A172 (cell line): ENCODE data around the gene PLPP3. TPM values are rescaled to one million over a fixed set of nuclear protein-coding genes. Genes with fewer than 3 reads are reported as not detected.

Experiments
- DNase-seq: peaks from one replicate; pipeline ENCODE4 v3.0.0-alpha.2; 2015; ENCODE audit warnings: low spot score
- total RNA-seq: library from RNA; depleted of rRNA; stranded (reverse); fragments of >200 nt; shearing (Covaris generic); gene quantifications from 2 replicates; pipeline ENCODE4 v1.2.3, GENCODE V29; 2014

Gene PLPP3
- total RNA-seq, 1 experiment from 2014 or later, result 2.8 TPM

DNA sequence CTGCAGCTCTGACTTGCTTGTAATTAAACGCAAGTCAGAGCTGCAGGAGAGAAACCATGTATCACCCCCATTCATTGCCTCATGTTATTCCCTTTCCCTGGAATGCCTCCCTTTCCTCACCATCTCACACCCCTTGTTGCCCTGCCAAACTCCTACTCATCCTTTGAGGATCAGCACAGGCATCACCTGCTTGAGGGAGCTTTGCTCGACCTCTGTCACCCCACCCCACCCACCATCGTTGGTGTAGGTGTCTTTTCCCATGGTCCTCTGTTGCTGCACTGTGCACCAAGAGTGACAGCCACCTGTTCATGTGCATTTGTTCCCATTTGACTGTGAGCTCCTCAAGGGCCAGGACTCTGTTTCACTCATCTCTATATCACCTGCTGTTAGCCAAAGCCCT lies 117.2 kb downstream of the PLPP3 start:
- DNase-seq, result no peak

DNA sequence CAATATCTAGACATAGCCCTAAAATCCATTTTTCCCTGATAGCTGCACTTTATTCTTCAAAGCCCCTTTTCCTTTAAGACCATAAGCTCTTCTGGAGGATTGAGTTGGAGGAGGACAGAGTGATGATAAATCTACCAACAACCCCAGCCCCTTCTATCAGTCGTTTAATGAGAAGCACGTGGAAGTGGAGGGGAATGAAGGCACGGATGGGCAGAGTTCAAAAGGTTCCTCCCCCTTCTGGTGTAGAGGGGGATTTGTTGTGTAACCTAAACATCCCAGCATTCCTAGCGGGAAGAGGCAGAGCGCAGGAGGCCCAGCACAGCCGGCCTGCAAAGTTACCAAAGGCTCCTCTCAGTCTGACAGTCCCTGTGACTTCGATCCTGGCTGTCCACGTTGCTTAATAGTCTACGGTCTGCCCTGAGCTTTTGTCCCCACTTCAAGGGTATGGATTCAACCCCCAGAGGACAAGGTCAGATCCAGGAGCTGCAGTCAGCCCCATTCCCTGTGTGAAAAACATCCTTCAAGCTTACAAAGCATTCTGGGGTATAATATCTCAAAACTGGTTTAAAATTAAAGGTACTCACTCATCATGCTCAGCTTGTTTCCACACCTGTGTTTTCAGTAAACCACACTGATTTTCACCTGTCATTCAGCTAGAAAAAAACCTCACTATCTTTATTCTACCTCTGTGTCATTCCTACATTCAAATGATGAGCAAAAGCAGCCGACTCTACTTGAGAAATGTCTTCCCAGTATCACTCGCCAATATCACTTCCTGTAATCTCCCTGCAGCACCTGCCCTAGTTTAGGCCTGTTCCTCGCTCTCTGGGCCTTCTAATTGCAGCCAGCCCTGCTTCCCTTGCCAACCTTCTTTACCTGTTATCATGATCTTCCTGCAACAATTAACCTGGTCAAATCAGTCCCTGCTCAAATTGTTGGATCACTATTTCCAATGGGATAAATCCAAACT lies 117.9 kb downstream of the PLPP3 start:
- no peak for DNase-seq

DNA sequence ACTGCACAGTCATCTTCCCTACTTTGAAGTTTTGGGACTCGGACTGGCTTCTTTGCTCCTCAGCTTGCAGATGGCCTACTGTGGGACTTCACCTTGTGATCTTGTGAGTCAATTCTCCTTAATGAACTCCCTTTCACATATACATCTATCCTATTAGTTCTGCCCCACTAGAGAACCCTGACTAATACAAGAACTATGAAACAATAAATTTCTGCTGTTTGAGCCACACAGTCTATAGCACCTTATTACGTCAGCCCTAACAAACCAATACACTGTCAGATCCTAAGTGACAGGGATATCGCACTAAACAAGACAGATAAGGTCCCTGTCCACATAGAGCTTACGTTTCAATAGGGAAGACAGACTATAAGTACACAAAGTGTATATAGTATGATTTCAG lies 120.1 kb downstream of the PLPP3 start:
- no peak for DNase-seq

DNA sequence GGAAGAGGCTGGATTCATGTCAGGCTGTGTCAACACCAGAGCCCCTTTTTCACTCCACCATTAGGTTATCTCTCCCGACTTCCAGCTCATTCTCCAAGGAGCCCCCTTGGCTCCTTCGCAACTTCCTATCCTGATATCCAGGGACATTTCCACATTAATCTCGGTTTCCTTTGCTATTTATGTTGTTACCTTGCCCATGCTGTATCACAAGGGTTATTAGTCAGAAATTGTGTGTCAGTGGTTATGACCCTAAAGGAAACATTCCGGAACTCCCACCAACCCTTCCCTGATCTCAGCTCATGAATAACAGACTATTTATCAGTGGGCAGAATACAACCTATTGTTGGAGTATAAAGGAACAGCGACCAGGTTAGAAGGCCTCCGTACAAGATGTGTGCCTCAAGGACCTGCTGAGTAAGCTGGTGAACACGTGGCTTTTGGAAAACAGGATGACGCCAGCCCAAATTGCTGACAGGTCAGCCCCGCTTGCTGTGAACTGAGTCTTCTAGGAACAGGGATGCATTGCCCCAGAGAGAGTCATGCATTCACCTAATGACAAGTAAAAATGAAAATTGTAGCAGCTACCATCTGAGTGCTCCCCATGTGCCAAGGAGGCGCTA lies 121.5 kb downstream of the PLPP3 start:
- no peak for DNase-seq

DNA sequence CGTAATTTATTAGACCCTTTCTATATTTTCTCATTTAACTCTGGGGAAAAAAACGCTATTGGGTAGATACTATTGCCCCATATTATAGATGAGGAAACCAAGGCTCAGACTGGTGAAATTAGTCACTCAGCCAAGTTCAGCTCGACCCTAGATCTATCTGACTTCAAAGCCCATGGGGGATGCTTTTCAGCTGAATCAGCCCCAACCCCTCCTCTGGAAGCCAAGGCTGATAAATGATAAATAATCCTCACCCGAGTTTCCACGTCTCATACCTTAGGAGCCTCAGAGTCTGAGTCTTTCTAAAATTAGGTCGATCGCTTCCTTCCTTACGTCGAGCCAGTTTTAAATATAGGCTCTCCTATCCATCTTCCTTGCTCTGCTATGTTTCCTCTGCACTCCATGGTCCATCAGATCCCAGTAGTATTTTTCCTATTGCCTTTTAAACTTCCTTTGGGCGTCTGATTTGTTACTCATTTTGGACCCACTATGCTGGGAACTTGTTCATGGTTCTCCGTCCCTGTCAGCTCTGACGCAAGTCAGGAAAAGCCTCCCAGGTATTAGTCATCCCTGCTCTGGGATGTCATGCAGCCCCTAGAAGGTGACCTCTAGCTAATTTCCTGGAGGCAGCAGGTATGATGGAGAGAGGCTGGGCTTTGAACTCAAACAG lies 122.8 kb downstream of the PLPP3 start:
- DNase-seq, result peak; percentile 63

DNA sequence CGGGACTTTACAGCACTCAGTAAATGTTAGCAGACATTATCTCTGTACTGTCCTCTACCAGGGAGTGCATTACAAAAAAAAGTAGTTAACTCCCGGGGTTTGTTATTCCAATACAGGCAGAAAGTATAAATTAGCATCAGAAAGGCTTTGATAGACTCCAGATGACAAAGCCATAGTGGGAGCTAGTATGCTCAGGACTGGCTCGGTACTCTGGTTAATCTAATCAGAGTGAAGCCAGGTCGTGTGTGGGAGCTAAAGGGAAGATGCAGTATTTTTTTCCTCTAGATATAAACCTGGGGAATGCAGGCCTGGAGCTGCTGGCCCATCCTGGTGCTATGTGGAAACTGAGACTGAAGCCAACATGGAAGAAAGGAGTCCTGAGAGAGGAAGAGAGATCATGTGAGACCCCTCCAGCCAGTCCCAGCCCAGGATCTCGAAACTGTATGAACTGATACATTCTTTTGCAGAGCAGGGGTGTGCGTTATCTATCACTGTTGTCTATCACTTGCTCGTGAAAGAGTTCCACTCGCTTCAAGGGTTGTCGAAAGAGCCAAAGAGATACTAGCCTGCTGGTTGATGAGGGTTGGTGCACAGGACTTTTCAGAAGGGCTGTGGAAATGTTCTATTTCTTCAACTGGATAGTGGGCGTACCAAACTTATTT lies 125.8 kb downstream of the PLPP3 start:
- DNase-seq, result no peak

DNA sequence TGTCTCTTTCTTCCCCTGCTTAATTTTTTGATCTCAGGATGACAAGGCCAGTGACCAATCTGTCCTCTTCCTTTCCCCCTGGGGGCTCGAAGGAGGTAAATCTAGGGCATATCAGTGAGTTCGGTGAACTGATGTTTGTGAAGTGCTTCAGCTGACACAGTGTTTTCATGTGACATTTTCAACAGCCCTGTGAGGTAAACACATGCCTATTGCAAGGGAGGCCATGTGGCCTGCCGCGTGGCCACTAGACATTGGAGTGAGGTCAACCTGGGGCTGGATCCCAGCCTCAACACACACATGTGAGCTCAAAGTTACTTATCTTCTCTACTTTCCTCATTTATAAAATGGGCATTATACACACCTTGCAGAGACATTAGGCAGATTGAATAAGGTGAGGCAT lies 126.3 kb downstream of the PLPP3 start:
- DNase-seq, result no peak

DNA sequence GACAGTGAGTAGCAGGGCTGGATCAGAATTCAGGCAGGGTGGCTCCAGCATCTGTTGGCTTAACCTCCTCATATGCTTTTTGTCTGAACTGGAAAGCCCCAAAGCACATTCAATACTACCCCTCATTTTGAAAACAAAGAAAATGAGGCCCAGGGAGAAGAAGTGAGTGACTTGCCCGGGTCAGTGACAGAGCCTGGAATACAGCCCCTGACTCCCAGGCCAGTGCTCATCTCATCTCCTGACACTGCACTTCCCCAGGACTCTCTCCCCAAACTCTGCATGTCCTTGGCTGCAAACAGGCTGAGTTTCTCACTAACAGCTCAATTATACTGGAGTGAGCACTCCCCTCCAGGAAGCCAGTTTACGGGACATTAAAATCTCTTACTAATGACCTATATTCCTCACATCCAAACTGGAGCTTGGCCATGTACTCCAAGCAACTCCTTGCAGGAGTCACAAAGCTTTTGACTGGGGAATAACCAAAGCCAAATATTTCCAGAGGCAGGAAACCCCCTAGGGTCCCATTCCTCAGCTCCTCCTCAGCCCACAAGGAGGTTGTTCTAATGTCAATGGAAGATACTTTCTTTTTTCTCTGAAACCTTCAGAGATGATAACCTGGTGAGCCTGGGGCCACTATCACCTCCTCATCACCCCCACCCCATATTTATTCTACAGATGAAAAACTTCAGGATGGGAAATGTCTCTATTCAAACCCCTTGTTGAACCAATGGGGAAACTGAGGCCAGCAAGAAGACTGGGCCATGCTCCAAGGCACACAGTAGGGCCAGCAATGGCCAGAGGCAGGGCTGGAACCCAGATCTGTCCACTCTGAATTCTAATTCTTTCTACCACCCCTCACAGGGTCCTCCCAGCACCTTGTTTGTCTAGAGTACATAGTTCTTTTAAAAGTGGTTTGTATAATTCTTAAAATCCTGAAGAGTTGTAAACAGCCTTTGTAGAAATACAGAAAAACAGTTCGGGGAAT lies 127.0 kb downstream of the PLPP3 start:
- DNase-seq, result no peak

DNA sequence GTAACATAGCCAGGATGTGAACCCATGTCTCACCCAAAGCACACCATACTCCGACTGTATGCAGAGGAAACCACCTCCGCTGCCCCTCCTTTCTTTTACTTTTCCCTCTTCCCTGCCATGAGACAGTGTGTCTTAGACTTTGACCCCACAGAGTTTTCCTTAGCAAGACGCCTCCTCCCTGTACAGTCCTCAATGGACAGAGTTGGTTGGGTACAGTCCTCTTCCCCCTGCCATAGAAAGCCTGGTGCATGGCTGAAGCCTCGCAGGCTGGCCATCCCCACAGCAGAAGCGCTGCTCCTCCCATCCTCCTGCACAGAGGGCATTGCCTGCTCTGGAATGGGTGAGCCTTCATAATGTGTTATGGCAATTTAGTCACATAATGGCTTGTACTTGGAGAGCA lies 127.9 kb downstream of the PLPP3 start:
- no peak for DNase-seq

DNA sequence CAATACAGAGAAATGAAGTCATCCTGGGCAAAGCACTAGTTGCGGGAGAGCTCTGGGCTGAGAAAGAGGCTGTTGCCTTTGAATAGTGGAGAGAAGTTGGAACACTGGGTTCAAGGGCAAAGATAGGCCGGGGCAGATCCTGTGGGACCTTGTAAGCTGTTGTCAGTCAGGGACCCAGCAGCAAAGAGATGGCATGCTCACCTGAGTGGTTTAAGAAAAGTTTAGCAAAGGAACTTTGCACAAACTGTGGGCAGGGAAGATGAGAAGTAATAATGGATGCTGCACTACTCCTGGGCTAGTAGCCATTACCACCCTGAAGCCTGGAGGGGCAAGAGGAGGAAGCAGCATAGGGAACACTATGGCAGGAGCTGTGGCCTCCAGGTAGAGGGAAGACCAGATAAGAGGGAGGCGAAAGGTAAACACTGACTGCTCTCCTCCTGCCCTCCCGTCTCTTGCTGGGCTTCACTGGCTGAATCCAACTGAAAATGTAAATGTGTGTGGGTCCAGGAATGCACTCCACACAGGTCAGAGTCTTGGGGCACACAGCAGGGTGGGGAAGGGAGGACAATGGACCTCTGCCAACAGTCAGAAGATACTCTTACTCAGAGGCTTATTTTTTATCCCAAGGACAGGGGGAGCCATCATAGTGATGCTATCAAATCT lies 129.2 kb downstream of the PLPP3 start:
- no peak for DNase-seq

DNA sequence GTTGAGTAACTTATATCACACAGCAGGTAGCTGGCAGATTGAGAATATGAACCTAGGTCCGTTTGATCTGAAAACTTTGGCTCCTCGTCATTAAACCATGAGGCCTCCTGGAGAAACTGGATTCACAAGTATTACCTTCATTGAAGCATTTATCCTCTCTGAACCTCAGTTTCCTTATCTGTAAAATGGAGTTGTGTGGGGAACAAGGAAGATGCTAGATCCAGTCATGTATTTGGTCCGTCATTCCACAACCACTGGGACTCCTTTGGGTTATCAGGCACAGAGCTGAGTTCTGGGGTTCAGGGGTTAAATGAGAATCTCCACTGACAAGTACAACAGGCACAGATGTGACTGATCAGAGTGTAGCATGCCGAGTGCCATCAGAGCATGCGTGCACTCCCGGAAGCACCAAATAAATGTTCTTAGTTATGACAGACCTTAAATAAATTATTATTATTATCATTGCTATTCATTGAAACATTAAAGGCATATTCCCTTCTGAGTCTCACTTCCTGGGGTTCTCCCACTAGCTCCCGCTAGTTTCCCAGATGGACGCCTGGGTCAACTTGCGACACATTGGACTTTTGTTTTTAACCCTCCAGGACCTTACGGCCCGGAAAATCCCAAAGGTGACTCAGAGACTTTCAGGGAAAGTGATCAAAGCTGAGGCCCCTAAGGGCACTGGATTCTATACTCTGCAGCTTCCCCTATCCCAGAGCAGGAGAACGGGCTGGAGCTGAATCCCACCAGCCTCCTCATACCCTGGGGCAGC lies 130.6 kb downstream of the PLPP3 start:
- peak; percentile 2 for DNase-seq

DNA sequence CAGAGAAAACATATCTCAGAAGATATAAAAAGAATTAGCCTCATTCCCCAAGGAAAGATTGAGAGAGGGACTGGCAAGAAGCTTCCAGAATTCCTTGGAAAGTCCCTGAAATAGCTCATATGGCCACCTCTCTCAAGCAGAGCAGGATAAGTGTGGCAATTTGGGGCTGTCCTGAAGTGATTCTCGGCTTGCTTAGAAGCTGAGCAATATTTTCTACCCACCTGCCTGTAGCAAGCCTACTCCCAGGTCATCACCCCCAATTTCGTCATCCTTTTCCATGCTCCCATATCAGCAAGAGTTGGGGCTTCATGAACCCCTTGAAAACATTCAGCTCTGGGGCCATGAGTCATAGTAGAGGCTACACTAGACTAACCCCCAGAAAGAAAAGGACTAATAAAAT lies 131.5 kb downstream of the PLPP3 start:
- no peak for DNase-seq

DNA sequence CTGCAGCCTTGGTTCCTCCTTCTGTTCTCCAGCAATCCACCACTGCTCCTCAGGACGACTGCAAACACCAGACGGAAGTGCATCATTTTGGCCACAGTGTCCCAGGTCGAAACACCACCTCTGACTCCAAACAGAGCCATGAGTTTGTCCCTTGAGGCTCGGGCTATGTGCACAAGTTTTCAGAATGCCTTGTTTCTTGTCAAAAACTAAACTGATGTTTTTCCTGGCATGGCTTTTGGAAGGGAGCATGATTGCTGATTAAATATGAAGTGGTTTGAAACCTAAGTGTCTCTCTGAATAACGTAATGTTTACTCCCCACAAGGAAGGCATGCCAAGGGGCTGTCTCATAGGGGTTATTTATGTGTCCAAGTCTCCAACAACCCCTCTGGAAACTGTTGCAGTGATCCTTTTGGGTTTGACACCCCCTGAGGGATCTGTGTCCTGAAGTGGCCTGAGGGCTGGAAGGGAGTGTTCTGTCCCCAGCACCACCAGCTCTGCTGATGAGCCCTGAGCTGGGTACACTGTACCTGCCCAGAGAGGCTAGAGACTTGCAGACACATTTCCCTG lies 132.7 kb downstream of the PLPP3 start:
- DNase-seq, result no peak

DNA sequence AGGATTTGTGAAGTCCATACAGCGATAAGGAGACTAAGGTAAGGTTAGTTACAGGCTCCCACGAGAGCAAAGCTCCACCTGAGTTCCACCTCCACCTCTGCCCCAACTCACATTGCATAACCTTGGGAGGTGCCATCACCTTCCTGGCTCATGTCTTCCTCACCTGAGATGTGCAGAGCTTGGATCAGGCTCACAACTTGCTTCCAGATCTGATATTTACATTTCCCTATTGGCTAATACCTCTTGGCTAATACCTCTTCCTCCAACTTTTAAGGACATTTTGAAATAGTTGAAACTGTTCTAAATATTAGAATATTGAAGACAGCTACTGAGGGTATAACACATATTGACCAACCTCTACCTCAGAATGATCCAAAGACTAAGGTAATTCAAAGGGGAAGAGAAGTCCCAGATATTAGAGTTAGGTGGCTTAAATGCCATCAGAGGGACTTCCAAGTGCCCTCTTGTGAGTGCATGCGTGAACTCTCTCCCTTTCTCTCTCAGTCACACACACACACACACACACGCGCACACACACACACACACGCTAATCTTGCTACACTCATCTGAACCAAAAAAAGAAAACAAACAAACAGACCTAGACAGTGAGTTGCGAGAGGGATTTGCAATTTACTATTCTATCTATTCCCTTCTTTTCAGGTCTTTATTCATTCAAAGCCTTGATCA lies 134.3 kb downstream of the PLPP3 start:
- DNase-seq, result no peak
